Prostate gland (tissue), 2 donors: ENCODE data around the gene PRAF2. TPM values are rescaled to one million over a fixed set of nuclear protein-coding genes. Genes with fewer than 3 reads are reported as not detected.

ENCODE experiments used
- DNase-seq: peaks from one replicate; pipeline ENCODE4 v3.0.0-alpha.2; 2019; ENCODE audit warnings: low spot score
- H3K27ac ChIP-seq, 2 donors: fragments of 200-600 bp; sonication (generic); 2 replicates each; pipeline ENCODE4 v1.5.1; 2017 to 2019
- H3K27me3 ChIP-seq: fragments of 200-600 bp; sonication (generic); replicated peaks from 2 replicates; pipeline ENCODE4 v1.5.1; 2019; ENCODE audit not compliant: insufficient read depth
- H3K36me3 ChIP-seq, 2 donors: fragments of 200-600 bp; sonication (generic); 1 replicate in 1 of 2; 2 replicates in 1 of 2; pipeline versions ENCODE4 v1.5.1 to v1.8.1; 2017 to 2019
- H3K4me1 ChIP-seq: fragments of 200-600 bp; sonication (generic); replicated peaks from 2 replicates; pipeline ENCODE4 v1.5.1; 2019
- H3K4me3 ChIP-seq, 2 donors: fragments of 200-600 bp; sonication (generic); 2 replicates each; pipeline ENCODE4 v1.5.1; 2017 to 2019
- H3K9me3 ChIP-seq: fragments of 200-600 bp; sonication (generic); 2 replicates; pipeline ENCODE4 v1.5.1; 2017
- CTCF ChIP-seq, 4 experiments: fragments of 200-600 bp in 2 of 4; fragments of 450-650 bp in 2 of 4; sonication (generic) in 2 of 4; IDR thresholded peaks; 1 replicate in 3 of 4; 2 replicates in 1 of 4; pipeline ENCODE4 v1.5.1; 2016 to 2019; ENCODE audit warnings: antibody characterized with exemption in 4 of 4, mild to moderate bottlenecking in 2 of 4, moderate library complexity in 2 of 4
- POLR2A ChIP-seq: fragments of 450-650 bp; IDR thresholded peaks from one replicate; pipeline ENCODE4 v1.6.1; 2016; ENCODE audit warnings: antibody characterized with exemption, mild to moderate bottlenecking
- POLR2AphosphoS5 ChIP-seq: sonication (generic); formaldehyde crosslinking; IDR thresholded peaks from one replicate; pipeline ENCODE4 v1.6.1; 2017; ENCODE audit warnings: antibody characterized with exemption
- WGBS: methylation state at CpG from one replicate; pipeline ENCODE4 v1.1.5; 2018; 5-methylcytosine and 5-hydroxymethylcytosine counted together
- intact Hi-C: fragments of 100-400 bp; cut with DNase I; formaldehyde crosslinking; loops from one replicate; pipeline ENCODE4 v1.14.2; 2022
- total RNA-seq, 2 donors: library from RNA; depleted of rRNA; stranded (reverse); fragments of >200 nt; gene quantifications; one replicate each; pipeline ENCODE4 v1.1.0, GENCODE V29; 2016

Gene PRAF2
- total RNA-seq, 2 donors from 2014 or later = 13.9 to 42.9 TPM

- no peak for TF ChIP-seq CTCF (IDR thresholded peaks at IDR 0.05)
- no peak for TF ChIP-seq POLR2A
- TF ChIP-seq POLR2AphosphoS5 = no peak
- no peaks in the 10 kb centered on the region for H3K36me3 ChIP-seq
- H3K4me1 ChIP-seq = no peaks in the 10 kb centered on the region
- no peak for DNase-seq
- H3K27me3 ChIP-seq = no peaks in the 10 kb centered on the region
- intact Hi-C loops = no loop called here
- H3K27ac ChIP-seq = no peak overlapping the region
- no peak overlapping the region for H3K4me3 ChIP-seq
- H3K9me3 ChIP-seq = no peaks in the 10 kb centered on the region
- WGBS = 97% methylated on average over 4 of the region's 4 CpGs
Observed at GRCh38 chrX:49096419-49096818, 22.6 kb upstream of the PRAF2 start.

- 88% methylated on average over 4 of the region's 4 CpGs for WGBS
- TF ChIP-seq POLR2AphosphoS5 = no peak
- no peak for TF ChIP-seq POLR2A
- TF ChIP-seq CTCF (IDR thresholded peaks at IDR 0.05) = no peak
Observed at GRCh38 chrX:49089553-49089952, 15.8 kb upstream of the PRAF2 start.

GRCh38 chrX:49082271-49082871 lies 8.6 kb upstream of the PRAF2 start:
- H3K27me3 ChIP-seq = no peaks in the 10 kb centered on the region
- no peak overlapping the region for H3K4me3 ChIP-seq
- 63% methylated on average over 4 of the region's 4 CpGs for WGBS
- H3K9me3 ChIP-seq = no peaks in the 10 kb centered on the region
- intact Hi-C loops = no loop called here
- no peak overlapping the region for H3K27ac ChIP-seq
- no peak for TF ChIP-seq POLR2A
- TF ChIP-seq POLR2AphosphoS5 = no peak
- no peak for TF ChIP-seq CTCF (IDR thresholded peaks at IDR 0.05)
- no peak for DNase-seq
- H3K4me1 ChIP-seq = no peaks in the 10 kb centered on the region
- no peaks in the 10 kb centered on the region for H3K36me3 ChIP-seq

More at GRCh38 chrX:49089553-49089952, 15.8 kb upstream of the PRAF2 start:
- intact Hi-C loops = no loop called here
- H3K36me3 ChIP-seq = no peaks in the 10 kb centered on the region
- no peak for DNase-seq
- H3K27me3 ChIP-seq = no peaks in the 10 kb centered on the region
- H3K27ac ChIP-seq = no peak overlapping the region
- H3K4me3 ChIP-seq = no peak overlapping the region
- no peaks in the 10 kb centered on the region for H3K4me1 ChIP-seq
- H3K9me3 ChIP-seq = no peaks in the 10 kb centered on the region

- Histone ChIP-seq H3K36me3 (no peaks in the 10 kb centered on the region), H3K9me3 (no peaks in the 10 kb centered on the region), H3K27me3 (no peaks in the 10 kb centered on the region), H3K27ac (peak within 1 kb of the TSS; percentile 91 to 94), H3K4me1 (no peaks in the 10 kb centered on the region), H3K4me3 (peak within 1 kb of the TSS; percentile 51 to 54)
- TF ChIP-seq POLR2A (peak; percentile 79), CTCF (IDR thresholded peaks at IDR 0.05) (no peak), POLR2AphosphoS5 (peak; percentile 86)
- under 1% methylated on average over 40 of the region's 55 CpGs for WGBS
- DNase-seq = peak; percentile 66
- intact Hi-C loops = no loop called here
Observed at GRCh38 chrX:49079489-49080428, 6.0 kb upstream of the PRAF2 start, which contains the start of gene WDR45. Gene WDR45, minus strand, starts transcription at chrX:49079887. Its CDS starts 1,792 bp downstream, at chrX:49078095.
